ENCODE measurements around the gene PSMD8.

DNA sequence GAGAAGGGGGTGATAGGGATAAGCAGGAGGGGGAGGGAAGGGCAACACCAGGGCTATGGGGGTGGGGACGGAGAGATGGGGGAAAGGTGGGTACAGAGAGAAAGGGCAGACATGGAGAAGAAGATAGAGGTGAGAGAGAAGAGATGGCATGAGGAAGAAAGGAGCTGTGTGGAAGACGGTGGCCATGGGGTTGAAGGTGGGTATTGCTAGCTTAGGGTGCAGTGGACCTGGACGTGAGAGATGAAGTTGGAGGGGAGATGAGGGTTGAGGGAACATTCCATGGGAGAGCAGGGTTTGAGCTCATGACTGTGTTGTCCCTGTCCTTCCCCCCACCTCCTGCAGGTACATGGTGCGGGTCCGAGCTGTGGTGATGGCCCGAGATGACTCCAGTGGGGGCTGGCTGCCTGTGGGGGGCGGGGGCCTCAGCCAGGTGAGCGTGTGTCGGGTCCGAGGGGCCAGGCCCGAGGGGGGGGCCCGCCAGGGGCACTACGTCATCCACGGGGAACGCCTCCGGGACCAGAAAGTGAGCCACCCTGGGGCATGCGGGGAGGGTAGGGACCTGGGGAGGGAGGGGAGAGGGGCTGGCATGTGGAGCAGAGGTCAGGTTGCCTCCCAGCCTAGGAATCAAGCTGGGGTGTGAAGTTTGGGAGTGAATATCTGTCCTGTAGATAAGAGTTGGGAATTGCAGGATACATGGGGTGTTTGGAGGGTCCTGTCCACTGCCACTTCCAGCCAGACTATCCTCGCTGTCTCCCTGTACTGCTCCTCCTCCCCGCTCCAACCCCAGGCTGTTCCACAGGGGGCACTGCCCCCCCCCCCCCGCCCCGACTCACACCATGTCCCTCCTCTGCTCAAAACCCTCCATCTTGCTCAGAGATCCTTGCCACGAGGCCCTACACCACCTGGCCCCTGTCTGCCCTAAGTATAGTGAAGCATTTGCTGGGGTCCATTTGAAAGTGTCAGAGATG, 15.9 kb downstream of the PSMD8 start:
- TF ChIP-seq, protein P1, sequence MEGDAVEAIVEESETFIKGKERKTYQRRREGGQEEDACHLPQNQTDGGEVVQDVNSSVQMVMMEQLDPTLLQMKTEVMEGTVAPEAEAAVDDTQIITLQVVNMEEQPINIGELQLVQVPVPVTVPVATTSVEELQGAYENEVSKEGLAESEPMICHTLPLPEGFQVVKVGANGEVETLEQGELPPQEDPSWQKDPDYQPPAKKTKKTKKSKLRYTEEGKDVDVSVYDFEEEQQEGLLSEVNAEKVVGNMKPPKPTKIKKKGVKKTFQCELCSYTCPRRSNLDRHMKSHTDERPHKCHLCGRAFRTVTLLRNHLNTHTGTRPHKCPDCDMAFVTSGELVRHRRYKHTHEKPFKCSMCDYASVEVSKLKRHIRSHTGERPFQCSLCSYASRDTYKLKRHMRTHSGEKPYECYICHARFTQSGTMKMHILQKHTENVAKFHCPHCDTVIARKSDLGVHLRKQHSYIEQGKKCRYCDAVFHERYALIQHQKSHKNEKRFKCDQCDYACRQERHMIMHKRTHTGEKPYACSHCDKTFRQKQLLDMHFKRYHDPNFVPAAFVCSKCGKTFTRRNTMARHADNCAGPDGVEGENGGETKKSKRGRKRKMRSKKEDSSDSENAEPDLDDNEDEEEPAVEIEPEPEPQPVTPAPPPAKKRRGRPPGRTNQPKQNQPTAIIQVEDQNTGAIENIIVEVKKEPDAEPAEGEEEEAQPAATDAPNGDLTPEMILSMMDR (IDR thresholded peaks at IDR 0.05) = no peak
- TF ChIP-seq POLR2AphosphoS5 (IDR thresholded peaks at IDR 0.05) (no peak), POLR2A (IDR thresholded peaks at IDR 0.05) (no peak)

All from prostate gland (tissue), 2 donors.